M059J (cell line): ENCODE results near the gene HSD11B2. TPM values are rescaled to one million over a fixed set of nuclear protein-coding genes. Genes with fewer than 3 reads are reported as not detected.
A peak's percentile ranks its signal among the peaks of the same experiment; 100 is the strongest.

ENCODE experiments used
- DNase-seq: peaks from one replicate; pipeline ENCODE4 v3.0.0-alpha.2; 2012; ENCODE audit warnings: low read depth
- total RNA-seq: library from RNA; depleted of rRNA; stranded (reverse); fragments of >200 nt; shearing (Covaris generic); gene quantifications from 2 replicates; pipeline ENCODE4 v1.2.3, GENCODE V29; 2014

The HSD11B2 gene
- total RNA-seq, 1 experiment from 2014 or later, result 0.25 TPM

- no peak for DNase-seq
Observed at GRCh38 chr16:67449739-67450138, 18.8 kb downstream of the HSD11B2 start.

- DNase-seq, result no peak
Observed at GRCh38 chr16:67451061-67451703, 20.3 kb downstream of the HSD11B2 start.

- no peak for DNase-seq
Observed at GRCh38 chr16:67451704-67452435, 20.9 kb downstream of the HSD11B2 start.

GRCh38 chr16:67454104-67454503, 23.2 kb downstream of the HSD11B2 start:
- DNase-seq, result no peak

GRCh38 chr16:67454852-67455251, 23.9 kb downstream of the HSD11B2 start:
- DNase-seq, result no peak

GRCh38 chr16:67456391-67457081, 25.6 kb downstream of the HSD11B2 start:
- no peak for DNase-seq

- no peak for DNase-seq
Observed at GRCh38 chr16:67457611-67458010, 26.7 kb downstream of the HSD11B2 start.

GRCh38 chr16:67458121-67458641, 27.3 kb downstream of the HSD11B2 start:
- no peak for DNase-seq

GRCh38 chr16:67459066-67459860, 28.3 kb downstream of the HSD11B2 start:
- DNase-seq, result peak; percentile 42

- no peak for DNase-seq
Observed at GRCh38 chr16:67459861-67460150, 28.9 kb downstream of the HSD11B2 start.

- no peak for DNase-seq
Observed at GRCh38 chr16:67460168-67460567, 29.2 kb downstream of the HSD11B2 start.

- DNase-seq, result no peak
Observed at GRCh38 chr16:67460961-67461360, 30.0 kb downstream of the HSD11B2 start.

GRCh38 chr16:67461600-67462278, 30.8 kb downstream of the HSD11B2 start:
- DNase-seq, result no peak

- no peak for DNase-seq
Observed at GRCh38 chr16:67462279-67462655, 31.3 kb downstream of the HSD11B2 start.

GRCh38 chr16:67463059-67463458, 32.1 kb downstream of the HSD11B2 start:
- no peak for DNase-seq

- no peak for DNase-seq
Observed at GRCh38 chr16:67463691-67464090, 32.8 kb downstream of the HSD11B2 start.

GRCh38 chr16:67464565-67464964, 33.6 kb downstream of the HSD11B2 start:
- no peak for DNase-seq

- no peak for DNase-seq
Observed at GRCh38 chr16:67466581-67466980, 35.7 kb downstream of the HSD11B2 start.

GRCh38 chr16:67468731-67469130, 37.8 kb downstream of the HSD11B2 start:
- DNase-seq, result no peak

- DNase-seq, result peak; percentile 24
Observed at GRCh38 chr16:67470359-67470758, 39.4 kb downstream of the HSD11B2 start.

- DNase-seq, result no peak
Observed at GRCh38 chr16:67471758-67472384, 41.0 kb downstream of the HSD11B2 start.
